ENCODE data around the gene SLC2A4RG.
"Not testable (repeated sequence)": the region's sequence is repeated elsewhere in the genome, so short reads cannot be mapped to it uniquely, and the experiment has no call there.

SLC2A4RG gene

DNA sequence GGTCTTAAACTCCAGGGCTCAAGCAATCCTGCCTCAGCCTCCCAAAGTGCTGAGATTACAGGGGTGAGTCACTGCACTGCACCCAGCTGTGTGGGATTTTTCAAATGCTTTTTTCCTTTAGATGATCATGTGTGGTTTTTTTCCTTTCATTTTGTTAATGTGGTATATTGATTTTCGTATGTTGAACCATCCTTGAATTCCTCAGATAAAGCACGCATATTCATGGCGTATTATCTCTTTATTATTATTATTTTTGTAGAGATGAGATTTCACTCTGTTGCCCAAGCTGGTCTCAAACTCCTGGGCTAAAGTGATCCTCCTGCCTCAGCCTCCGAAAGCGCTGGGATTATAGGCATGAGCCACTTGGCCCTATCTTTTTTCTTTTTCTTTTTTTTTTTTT, 24.7 kb upstream of the SLC2A4RG start:
- no peak for FAIRE-seq

DNA sequence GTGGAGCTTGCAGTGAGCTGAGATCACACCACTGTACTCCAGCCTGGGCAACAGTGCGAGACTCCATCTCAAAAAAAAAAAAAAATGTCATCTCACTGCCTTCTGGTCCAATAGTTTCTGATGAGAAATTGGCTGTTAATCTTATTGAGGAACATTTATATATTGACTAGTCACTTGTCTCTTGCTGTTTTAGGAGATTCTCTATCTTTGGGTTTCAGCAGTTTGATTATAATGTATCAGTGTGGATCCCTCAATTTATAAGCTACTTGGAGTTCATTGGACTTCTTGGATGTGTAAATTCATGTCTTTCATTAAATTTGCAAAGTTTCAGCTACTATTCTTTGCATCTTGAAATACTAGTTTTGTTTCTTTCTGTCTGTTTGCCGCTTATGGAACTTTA, 20.6 kb upstream of the SLC2A4RG start:
- FAIRE-seq = no peak

DNA sequence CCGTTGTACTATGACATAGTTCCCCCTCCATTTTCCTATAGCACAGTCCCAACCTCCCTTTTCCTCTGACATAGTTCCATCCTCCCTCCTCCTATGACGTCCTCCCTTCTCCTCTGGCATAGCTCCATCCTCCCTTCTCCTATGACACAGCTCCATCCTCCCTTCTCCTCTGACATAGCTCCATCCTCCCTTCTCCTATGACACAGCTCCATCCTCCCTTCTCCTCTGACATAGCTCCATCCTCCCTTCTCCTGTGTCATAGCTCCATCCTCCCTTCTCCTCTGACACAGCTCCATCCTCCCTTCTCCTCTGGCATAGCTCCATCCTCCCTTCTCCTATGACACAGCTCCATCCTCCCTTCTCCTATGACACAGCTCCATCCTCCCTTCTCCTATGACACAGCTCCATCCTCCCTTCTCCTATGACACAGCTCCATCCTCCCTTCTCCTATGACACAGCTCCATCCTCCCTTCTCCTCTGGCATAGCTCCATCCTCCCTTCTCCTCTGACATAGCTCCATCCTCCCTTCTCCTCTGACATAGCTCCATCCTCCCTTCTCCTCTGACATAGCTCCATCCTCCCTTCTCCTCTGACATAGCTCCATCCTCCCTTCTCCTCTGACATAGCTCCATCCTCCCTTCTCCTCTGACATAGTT, 16.5 kb upstream of the SLC2A4RG start:
- FAIRE-seq = not testable (repeated sequence)

GRCh38 chr20:63730189-63730733, 9.3 kb upstream of the SLC2A4RG start:
- FAIRE-seq = not testable (repeated sequence)

DNA sequence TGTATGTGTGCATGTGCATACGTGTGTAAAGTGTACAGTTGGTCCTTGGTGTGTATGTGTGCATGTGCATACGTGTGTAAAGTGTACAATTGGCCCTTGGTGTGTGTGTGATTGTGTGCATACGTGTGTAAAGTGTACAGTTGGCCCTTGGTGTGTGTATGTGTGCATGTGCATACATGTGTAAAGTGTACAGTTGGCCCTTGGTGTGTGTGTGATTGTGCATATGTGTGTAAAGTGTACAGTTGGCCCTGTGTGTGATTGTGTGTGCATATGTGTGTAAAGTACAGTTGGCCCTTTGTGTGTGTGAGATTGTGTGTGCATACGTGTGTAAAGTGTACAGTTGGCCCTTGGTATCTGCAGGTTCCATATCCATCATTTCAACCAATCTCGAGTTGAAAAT, 8.2 kb upstream of the SLC2A4RG start:
- FAIRE-seq = no peak

- FAIRE-seq = no peak
Measured at GRCh38 chr20:63732118-63733095, 7.2 kb upstream of the SLC2A4RG start.

DNA sequence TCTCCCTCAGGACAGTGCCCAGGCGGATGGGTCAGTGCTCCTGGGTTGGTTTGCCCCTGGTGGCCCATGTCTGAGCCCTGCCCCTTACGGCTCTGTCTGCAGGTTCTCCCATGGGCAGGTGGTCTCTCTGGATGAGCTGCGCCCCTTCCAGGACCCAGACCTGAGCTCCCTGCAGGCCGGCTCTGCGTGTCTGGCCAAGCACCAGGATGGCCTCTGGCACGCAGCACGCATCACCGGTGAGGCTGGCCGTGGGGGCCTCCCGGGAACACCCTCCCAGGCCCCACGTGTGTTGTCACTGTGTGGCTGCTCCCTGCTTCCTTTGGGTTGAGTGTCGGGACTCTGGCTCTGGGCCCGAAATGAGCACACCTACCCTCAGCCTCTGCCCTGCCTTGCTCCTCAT, 6.5 kb upstream of the SLC2A4RG start:
- FAIRE-seq = no peak

DNA sequence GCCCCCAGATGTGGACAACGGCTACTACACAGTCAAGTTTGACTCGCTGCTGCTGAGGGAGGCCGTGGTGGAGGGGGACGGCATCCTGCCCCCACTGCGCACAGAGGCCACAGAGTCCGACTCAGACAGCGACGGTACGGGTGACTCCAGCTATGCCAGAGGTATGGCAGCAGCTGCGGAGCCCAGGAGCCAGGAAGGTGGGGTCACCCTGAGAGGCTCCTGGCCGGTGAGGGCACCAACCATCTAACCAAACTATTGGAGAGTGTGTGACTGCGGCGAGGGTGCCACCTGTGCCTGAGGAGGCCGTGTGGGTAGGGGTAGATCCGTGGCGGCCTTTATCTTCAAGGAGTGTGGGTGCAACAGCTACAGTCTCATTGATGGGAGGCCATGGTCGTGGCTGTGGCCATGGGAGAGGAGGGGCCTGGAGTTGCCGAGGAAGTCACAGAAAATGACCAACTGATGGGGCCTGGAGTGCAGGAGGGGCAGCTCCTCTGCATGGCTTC, 5.9 kb upstream of the SLC2A4RG start:
- FAIRE-seq = no peak

DNA sequence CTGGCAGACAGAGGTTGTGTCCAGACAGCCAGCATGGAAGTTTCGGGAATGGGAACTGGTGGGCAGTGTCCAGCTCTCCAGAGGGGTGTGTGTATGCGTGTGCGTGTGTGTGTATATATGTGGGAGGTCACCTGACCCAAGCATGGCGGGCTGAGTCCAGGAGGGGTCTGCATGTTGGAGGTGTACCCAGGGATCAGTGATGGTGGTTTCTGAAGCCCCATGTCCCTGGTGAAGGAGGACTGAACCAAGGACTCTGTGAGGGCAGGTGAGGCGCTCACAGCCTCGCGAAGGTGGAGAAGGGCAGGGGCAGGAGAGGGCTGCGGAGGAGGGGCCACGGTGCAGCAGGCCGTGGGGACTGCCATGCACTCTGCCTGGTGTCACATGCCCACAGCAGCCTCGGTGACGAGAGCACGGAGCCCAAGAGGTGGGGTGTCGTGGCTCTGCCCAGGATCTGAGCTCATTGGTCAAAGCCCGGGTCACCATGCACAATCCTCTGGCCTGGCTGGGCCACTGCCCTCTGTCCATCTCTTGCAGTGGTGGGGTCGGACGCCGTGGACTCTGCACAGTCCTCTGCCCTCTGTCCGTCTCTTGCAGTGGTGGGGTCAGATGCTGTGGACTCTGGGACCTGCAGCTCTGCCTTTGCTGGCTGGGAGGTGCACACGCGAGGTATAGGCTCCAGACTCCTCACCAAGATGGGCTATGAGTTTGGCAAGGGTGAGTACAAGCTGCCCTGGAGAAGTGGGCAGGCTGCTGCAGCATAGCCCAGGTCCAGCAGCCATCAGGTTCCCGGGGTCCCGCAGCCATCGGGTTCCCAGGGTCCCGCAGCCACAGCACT, 5.2 kb upstream of the SLC2A4RG start:
- FAIRE-seq = no peak

- FAIRE-seq = no peak
Measured at GRCh38 chr20:63734946-63735858, 4.4 kb upstream of the SLC2A4RG start.

GRCh38 chr20:63735859-63736718, 3.5 kb upstream of the SLC2A4RG start, which contains the start of gene LIME1:
Gene LIME1 (plus strand): TSS chr20:63736664. CDS start chr20:63737550, 886 bp downstream.
- no peak for FAIRE-seq

- no peak for FAIRE-seq
Measured at GRCh38 chr20:63736893-63737694, 2.5 kb upstream of the SLC2A4RG start.

- no peak for FAIRE-seq
Measured at GRCh38 chr20:63737695-63737944, 2.0 kb upstream of the SLC2A4RG start.

- no peak for FAIRE-seq
Measured at GRCh38 chr20:63737945-63738686, 1.5 kb upstream of the SLC2A4RG start.

GRCh38 chr20:63738687-63739129, 868 bp upstream of the SLC2A4RG start:
- no peak for FAIRE-seq

GRCh38 chr20:63740070-63740626, 572 bp downstream of the SLC2A4RG start:
- no peak for FAIRE-seq

DNA sequence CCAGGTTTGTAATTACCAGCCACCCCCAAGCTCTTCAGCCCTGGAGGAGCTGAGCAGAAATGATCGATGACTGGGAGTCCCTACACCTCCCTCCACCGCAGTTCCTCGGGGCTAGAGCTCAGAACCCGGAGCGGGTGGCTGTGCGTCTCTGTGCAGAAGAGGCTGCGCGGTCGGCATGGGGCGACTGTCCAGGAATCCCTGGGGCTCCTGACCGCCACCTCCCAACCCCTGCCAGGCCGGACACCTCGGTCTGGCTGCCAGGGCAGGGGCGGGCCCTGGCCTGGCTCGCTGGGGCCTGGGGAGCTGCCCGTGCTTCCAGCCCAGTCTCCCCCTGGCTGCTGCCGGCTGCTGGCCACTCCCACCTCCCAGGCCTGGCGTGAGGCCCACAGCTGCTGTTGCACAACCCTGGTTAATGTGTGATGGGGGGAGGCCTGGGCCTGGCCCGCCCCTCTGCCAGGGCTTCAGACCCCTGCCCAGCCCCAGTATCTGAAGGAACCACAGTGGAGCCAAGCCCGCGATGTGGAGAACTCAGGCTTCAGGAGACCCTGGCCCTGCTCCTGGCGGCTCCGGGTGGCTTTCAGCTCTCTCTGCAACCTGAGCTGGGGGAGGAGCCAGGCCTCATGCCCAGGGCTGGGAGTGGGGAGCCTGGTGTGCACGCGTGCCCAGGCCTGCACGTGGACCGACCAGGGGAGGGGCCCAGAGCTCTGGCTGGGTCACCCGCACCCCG, 1.2 kb downstream of the SLC2A4RG start:
- FAIRE-seq = no peak

- FAIRE-seq = no peak
Measured at GRCh38 chr20:63741354-63741675, 1.7 kb downstream of the SLC2A4RG start.

All from TTC549 (cell line).